Stimulated activated CD4-positive, alpha-beta T cell treated with anti-CD3 and anti-CD28 coated beads, TNF-alpha, amount 100 ng/mL, for 48 hours (primary cell): Measurements from ENCODE around the gene GOT1.

Experiments used
- DNase-seq, 3 donors: peaks; one replicate each; pipeline ENCODE4 v3.0.0-alpha.2; 2020; ENCODE audit warnings: low read depth in 3 of 3

The GOT1 gene

DNA sequence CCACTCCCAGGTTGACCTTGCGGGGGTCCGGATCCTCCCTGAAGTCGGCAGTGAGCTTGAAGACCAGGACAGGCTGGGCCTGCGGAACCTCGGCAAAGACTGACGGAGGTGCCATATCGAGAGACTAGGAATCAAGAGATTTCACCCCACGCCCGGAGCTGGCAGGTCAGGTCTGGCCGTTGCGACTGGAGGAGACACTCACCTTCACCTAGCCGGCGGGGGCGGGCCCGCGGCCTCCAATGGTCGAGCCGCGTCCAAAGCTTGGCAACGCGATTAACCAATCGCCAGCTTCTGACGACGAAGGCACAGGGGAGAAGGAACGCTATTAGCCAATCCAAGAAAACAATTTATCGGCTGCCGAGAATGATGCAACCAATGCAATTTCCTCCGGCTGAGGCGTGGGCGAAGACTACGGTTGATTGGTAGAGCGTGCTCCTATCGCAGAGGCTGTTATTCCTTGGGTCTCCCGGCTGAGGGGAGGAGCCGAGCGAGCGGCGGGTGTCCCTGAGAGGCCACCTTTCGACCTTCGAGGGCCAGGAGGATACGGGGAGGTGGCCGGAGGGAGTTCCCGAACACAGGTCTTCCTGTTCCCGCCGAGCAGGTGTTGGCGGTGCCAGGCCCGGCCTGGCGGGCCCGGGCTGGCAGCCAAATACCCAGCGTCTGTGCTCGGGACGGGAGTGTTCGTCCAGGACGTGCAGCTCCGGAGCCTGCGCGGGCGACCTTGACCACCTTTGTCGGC is at the start of gene GOT1:
TSS of gene GOT1 (minus strand) at position 174 of the 739 bp plus-strand sequence. CDS start at position 115, 59 bp downstream.
- peak; percentile 91 to 94 (median 94) for DNase-seq

DNA sequence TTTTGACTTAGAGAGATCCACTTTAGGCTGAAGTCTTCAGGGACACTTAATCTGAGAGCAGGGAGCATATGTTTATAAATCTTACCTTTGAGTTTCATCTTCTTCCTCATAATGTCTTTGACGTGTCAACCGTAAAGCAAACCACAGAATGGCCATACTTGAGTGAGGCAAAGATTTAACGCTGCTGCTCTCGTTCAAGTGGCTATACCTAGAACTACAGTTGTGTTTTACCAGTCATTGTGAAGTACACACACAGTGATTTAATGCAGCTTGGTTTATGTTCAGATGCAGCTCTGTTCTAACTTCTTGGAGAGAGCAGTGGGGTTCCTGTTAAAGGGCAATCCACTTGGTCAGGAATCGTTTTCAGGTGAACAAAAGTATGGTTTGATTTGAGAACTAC is 39.9 kb upstream of the GOT1 start:
- DNase-seq: no peak

GRCh38 chr10:99467236-99467999 is 37.0 kb upstream of the GOT1 start:
- DNase-seq: no peak

GRCh38 chr10:99466632-99467223 is 36.3 kb upstream of the GOT1 start:
- no peak for DNase-seq

GRCh38 chr10:99461230-99461629 is 30.8 kb upstream of the GOT1 start:
- DNase-seq: no peak

- no peak for DNase-seq
These were observed 29.6 kb upstream of the GOT1 start for GRCh38 chr10:99460070-99460469.

GRCh38 chr10:99459217-99459616 is 28.8 kb upstream of the GOT1 start:
- DNase-seq: no peak

GRCh38 chr10:99457813-99458212 is 27.4 kb upstream of the GOT1 start:
- no peak for DNase-seq

DNA sequence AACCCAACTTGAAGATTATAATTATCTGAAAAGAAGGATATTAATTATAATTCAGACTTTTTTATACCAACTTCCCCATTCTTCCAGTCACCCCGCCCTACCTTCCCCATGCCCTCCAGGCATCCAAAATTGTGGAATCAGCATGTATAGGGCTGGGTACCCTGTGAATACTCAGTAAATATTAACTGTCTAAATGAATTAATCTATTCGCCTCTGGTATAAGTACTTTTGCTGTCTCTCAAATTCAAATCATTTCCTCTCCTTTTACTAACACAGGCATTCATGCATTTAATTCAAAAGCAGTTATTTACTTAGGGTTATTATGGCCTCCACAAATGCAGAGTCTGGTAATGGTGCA is 26.5 kb upstream of the GOT1 start:
- DNase-seq: no peak

- DNase-seq: no peak
These were observed 25.9 kb upstream of the GOT1 start for GRCh38 chr10:99456207-99456930.

DNA sequence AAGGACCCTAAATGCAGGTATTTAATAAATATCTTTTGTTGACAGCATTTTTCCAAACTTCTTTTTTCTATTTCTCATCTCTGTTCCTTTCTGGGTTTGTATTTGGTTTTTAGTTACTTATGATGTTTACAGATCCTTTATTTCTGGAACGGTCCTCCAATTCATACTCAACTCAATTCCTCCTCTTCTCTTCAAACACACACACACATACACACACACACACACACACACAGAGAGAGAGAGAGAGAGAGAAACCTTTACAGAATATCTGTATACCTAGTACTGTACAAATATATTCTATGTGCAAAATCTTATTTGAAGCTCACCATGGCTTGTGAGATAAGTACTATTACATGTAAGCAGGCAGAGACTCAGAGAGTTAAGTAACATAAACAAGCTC is 21.6 kb upstream of the GOT1 start:
- DNase-seq: no peak

- DNase-seq: no peak
These were observed 21.0 kb upstream of the GOT1 start for GRCh38 chr10:99451499-99451788.

DNA sequence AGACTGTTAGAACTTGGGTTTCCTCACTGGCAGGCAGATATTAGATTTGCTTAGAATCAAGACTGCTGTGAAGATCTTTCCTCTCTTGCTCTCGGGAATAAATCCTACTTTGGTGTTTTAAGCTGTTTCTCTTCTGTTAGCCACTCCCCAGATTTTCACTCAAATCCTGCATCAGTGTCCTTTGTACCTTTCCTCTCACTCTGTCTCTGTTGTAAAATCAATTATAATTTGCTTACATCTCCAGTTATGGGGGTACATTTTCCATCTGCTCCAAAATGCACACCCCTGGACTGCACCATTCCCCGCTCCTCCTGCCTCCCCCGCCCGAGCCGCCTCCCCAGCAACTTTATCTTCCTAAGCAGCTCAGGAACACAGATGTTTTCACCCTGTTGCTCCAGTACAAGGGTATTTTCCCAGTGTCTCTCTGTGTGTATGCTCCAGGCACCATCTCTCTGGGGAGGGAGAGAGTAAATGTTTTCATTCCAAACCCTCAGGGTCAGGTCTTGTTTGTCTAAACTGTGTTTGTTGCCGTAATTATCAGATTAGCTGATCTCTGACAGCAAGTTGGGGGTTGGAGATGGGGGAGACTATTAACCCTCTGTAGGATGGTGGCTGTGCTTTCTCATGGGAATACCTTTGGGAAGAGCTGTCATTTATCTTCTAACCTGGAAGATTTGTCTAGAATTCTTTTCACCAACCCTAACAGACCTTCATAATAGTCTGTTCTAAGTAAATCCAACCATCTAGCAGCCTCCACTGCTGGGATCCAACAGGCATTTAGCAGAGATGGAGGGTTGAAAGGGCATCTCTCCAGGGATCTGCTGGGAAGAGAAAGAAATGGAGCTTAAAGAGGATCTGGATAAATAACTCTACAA is 20.4 kb upstream of the GOT1 start:
- DNase-seq: no peak

DNA sequence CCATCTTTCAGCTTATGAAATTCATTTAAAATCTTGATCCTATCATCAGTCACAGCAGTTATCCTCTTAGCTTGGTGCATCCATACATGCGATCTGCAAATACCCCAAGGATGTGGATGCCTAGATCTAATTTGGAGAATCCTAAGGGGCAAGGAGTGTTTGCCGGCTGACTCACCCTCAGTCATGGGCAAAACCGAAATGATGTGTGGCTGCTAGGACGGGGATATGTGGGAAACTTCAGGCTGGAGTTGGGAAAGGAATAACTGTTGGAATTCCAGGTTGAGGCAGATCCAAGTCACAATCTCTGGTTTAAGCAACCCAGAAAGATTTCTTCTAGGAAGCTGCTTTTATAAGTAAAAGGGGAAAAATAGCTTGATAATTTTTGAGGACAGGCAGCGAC is 19.7 kb upstream of the GOT1 start:
- no peak for DNase-seq

DNA sequence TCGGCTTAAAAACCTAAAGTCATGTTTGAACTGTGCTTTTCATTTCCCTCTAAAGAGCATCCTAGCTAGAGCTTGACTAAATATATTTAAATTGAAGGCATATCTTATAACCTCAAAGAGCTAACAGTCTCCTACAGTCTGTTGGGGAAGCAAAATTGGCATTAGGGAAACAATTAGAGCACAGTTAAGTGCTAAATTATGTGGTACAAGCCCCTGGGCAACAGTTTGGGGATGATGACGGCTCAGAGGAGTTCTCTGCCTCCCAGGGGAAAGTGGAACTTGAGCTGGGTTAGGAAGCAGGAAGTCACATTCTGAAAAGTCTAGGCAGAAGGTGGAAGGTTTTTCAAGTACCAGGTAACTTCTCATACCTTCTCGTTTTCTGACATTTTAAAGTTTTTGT is 18.6 kb upstream of the GOT1 start:
- DNase-seq: no peak

GRCh38 chr10:99444383-99445045 is 14.1 kb upstream of the GOT1 start:
- DNase-seq: no peak

DNA sequence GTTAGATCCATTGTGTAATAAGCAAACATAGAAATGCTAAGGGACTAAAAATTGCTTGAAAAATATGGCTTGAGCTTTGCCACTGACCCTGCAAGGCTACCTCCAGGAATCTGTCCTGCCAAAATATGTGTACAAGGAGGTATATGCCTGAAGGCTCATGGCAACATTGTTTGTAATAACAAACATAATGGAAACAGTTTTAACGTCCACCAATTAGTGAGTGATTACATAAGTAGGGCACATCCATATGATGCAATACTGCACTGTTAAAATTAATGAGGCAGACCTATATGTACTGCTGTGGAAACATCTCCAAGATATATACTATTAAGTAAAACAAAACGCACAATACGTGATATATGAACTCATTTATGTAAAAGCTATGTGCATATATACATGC is 13.1 kb upstream of the GOT1 start:
- DNase-seq: no peak

DNA sequence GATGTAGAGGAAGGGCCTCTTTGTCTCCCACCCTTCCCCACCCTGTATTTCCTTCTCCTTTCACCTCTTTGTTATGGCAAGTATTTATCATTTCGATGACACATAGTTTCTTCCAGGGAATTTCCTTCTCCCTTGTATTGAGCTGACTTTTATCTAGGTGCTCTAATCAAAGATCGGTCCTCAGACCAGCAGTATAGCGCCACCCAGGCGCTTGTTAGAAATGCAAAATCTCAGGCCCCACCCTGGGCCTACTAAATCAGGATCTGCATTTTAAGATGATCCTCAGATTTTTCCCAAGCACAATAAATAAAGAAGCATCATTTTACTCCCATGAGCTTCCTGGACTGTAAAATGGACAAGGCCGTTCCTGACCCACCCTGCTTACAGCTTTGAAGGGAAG is 12.0 kb upstream of the GOT1 start:
- no peak for DNase-seq

GRCh38 chr10:99438890-99439289 is 8.5 kb upstream of the GOT1 start:
- DNase-seq: no peak

GRCh38 chr10:99435986-99436638 is 5.7 kb upstream of the GOT1 start:
- DNase-seq: no peak
